IPS-NIHi7 (cell line): Measurements from ENCODE around the gene PMM2.

Experiments used
- DNase-seq: peaks from one replicate; pipeline ENCODE4 v3.0.0; 2012; ENCODE audit warnings: mixed read lengths; ENCODE audit errors: extremely low spot score

PMM2 gene

DNA sequence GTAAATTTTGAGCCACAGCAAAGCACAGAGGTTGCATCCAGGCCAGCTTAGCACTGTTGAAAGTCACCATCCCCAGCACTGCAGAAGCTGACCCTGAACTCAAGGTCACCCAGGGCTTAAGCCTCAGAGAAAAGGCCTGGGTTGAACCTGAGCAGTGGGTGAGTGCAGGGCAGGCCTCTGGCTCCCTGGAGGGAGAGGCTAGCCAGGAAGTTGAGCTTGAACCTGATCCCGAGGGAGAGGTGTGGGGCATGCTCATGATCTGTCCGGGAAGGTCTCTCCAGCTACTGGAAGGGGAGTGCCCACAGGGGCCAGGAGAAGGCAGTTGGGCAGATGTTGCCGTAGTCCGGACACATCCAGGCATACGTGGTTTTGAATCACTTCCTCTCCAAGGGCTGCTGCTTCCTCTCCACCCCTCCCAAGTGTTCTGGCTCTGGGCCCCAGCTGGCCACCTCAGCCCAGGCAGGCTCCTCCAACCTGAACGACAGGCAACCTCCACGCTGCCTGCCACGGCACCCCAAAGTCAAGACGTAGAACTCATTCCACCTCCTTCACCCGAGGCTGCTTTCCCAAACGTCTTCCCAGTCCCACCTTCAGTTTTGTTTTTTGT lies 52.7 kb downstream of the PMM2 start:
- DNase-seq, result no peak

DNA sequence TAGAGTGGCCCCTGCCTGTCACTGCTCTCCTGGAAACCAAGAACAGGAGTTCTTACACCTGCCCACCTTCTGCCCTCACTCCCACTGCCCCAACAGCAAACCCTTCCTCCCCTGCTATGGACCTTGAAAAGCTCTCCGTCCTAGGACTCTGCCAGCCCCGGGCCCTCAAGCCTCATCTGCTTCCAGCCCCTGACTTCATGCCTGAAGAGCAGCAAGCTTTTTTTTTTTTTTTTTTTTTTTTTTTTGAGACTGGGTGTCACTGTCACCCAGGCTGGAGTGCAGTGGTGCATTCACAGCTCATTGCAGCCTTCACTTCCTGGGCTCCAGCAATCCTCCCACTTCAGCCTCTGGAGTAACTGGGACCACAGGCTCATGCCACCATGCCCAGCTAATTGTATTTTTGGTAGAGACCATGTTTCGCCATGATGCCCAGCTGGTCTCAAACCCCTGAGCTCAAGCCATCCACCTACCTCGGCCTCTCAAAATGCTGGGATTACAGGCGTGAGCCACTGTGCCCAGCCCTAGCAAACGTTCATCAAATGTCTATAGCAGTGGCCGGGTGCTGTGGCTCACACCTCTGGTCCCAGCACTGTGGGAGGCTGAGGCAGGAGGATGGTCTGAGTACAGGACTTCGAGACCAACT lies 54.2 kb downstream of the PMM2 start:
- DNase-seq, result no peak

DNA sequence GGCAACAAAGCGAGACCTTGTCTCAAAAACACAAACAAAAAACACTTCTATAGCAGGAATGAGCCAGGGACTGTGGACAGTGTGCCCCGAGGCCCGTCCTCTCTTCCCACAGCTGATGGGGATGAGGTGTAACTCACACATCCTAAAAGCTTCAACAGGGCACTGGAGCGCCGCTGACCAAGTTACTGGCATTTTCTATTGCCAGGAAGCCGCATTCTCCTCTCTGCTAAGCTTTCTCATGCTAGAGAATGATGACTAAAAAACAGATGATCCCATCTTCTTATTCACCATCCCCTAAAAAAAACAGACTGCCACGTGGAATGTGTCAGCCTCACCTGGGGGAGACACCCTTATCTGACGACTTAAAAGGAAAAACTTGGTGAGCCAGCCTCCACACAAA lies 54.9 kb downstream of the PMM2 start:
- DNase-seq, result no peak

DNA sequence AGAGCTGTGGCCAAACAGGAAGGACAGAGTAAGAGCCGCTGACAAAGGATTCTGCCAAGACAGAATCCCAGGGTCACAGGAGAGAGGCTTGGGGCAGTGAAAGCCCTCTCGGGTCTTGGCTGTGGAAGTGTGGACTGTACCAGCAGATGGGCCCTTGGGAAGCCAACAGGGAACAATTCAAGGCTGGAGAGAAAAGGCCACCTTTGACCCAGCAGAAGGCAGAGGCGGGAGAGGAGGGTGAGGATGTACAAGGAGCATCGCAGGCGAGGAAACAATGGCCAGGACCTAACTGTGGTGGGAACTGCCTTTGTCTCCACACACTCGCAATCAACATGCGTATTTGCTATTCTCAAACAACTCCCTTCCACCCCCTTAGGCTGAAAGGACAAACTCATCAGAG lies 55.5 kb downstream of the PMM2 start:
- DNase-seq, result no peak

DNA sequence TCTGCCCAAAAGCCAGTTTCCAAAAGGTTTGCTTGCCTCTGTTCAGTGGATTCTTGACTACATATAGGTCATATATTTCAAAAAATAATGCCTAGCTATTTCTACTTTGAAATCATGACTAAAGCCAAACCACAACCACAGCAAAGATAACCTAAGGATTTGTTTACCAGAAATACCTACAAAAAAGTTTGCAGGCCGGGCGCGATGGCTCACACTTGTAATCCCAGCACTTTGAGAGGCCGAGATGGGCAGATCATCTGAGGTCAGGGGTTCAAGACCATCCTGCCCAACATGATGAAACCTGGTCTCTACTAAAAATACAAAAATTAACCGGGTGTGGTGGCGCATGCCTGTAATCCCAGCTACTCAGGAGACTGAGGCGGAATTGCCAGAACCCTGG lies 56.0 kb downstream of the PMM2 start:
- no peak for DNase-seq

DNA sequence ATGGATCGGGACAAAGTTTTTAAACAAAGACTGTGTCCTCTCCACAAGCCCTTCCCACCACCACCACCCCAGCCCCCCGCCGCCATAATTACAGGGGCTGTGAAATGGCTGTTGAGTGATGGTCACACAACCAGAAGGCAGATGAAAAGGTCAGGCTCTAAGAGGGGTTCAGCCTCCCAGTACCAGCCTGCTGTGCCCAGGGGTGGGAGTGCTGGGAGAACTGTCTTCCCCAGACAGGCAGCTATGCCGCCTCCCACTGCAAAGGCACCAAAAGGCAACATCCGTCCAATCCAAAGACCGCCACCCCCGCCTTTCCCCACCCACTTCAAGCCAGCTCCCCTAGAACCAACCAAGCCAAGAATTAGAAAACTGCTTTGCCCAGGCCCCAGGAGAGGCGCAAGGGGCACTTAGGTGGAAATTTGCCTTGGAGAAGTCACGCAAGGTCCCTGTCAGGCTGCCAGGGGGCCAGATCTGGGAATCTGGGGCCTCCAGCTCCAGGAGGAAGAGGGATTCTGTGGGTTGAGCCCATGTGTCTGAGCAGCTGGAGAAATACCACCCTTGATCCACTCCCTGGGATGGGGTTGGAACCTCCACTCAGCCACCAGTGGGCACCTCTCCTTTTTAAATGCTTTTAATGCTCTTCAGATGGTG lies 56.8 kb downstream of the PMM2 start:
- no peak for DNase-seq

DNA sequence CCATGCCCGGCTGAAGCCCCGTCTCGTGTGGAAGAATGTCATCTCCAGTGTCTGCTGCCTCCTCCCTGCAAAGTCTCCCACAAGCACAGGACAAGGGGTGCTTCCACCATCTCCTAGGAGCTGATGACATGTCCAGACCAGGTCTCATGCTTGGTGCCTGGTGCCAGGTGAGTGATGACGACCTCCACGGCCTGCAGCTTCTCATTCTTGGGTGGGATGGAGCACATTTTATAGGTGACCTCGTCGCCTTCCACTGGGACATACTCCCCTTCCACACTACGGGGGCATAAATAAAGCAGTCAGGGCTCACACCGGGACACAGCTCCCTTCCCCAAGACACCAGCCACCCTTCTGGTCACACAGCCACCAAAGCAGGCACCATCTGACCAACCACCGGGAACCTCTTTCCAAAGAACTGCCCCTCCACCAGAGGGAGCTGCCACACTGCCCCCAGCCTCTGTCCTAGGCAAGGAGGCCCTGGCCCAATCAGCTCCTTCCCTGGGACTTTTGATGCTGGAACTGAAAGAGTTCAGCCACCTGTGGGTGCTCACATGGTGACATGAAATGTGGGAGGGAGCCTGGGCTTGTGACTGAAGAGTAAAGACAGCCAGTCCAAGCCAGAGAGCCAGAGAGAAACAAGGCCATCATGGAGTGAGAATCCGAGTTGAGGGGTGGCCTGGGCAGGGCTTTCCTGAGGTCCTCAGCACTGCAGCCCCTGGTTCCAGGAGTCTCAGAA lies 57.6 kb downstream of the PMM2 start:
- no peak for DNase-seq

DNA sequence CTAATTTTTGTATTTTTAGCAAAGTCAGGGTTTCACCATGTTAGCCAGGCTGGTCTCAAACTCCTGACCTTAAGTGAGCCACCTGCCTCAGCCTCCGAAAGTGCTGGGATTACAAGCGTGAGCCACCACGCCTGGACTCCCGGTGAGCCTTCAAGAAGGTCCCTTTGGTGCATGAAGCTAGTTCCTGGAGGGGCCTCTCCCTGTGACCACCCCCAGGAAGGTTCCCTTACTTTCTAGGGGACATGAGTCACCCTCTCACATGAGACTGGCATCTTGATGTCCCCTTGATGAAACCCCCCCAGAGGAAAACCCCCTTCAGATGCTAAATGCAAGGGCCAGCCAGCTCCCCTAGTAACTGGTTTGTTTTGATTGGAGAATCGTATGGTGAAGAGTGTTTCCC lies 58.3 kb downstream of the PMM2 start:
- no peak for DNase-seq

DNA sequence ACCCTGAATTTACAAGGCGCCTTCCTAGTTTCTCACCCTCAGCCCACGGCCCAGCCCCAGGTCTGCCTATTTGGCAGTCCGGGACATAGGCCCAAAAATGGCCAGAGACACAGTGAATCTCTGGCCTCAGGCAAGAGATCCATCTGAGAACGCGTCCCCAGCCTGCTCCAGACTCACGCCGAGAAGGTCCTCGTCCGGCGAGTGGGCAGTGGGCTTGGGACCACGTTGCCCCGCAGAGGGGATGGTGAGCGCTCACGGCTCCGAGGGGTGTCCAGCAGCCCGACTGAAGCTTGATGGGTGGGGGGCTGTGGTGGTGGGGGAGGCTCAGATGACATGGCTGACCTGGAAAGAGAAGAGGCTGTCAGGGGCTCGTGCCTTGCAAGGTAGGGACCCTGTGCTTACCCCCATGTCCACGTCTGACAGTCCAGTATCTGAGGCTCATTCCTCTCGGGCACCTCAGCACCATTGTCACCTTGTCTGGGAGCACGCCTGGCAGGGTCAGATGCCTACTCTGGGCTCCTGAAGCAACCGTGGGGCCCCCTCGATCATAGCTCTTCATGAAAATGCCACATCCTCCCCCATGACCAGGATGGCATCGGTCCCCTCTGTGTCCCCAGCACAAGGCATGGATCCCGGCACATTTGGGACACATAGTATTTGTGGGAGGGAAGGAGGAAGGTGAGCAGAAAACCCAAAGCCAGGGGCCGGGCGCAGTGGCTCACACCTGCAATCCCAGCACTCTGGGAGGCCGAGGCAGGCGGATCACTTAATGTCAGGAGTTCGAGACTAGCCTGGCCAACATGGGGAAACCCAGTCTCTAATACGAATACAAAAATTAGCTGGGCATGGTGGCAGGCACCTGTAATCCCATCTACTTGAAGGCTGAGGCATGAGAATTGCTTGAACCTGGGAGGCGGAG lies 61.6 kb downstream of the PMM2 start:
- no peak for DNase-seq

DNA sequence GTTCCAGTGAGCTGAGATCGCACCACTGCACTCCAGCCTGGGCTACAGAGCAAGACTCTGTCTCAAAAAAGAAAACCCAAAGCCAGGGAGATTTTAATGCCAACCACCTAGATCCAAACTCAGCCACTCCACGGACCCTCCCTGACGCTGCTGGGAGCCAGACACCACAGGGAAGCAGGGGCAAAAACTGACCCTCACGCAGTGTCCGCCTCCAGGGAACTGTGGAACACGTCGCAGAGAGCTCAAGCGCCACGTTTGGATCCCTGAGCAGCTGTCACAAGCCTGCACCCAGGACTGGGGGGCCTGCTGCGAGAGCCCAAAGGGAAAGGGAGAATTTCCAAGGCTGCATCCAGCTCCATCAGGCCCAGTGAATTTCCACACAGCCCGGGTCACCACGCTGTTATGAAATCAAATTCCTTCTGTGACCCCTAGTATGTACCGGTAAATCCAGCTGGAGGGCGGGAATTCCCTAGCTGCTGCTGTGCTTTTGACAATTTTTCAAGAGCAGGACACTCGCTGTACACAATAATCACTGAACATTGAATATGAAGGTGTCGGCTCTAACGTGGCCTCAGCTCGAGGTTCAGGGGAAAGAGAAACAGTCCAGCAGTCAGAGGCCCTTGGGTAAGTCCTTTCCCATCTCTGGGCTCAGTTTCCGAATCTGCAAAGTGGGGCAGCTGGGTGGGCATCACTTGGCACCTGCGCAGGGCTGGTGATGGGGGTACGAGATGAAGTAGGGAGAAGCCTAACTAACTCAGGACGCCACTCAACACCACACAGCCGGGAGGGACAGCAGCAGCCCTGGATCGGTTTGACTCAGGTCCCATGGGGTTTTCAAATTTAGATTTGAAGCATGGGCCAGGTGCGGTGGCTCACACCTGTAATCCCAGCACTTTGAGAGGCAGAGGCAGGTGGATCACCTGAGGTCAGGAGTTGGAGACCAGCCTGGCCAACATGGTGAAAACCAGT lies 62.6 kb downstream of the PMM2 start:
- DNase-seq, result no peak

DNA sequence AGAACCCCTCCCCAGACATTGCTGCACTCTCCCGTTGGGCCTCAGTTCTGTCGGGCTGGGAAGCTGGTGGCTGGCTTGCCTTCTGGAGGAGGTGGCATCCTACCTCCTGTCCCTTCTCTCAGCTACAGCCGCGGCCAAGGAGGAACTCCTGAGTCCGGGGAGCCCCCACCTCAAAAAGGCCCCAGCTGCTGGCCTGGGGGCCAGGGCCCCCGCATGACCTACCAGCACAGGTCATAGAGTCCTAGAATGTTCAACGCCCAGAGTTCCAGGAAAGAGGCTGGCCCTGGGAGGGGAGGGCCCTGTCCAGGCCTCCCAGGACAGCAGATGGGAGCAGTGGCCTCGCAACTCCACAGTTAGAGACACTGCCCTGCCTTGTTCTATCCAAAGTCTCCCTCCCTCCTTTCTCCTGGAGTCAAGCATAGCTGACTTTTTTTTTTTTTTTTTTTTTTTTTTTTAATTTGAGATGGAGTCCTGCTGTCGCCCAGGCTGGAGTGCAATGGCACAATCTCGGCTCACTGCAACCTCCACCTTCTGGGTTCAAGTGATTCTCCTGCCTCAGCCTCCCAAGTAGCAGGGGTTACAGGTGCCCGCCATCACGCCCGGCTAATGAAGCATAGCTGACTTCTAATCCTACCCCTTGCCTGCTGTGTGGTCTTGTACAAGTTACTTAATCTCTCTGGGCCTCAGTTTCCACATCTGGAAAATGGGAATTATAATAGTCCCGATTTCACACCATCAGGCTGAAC lies 64.1 kb downstream of the PMM2 start:
- DNase-seq, result no peak

DNA sequence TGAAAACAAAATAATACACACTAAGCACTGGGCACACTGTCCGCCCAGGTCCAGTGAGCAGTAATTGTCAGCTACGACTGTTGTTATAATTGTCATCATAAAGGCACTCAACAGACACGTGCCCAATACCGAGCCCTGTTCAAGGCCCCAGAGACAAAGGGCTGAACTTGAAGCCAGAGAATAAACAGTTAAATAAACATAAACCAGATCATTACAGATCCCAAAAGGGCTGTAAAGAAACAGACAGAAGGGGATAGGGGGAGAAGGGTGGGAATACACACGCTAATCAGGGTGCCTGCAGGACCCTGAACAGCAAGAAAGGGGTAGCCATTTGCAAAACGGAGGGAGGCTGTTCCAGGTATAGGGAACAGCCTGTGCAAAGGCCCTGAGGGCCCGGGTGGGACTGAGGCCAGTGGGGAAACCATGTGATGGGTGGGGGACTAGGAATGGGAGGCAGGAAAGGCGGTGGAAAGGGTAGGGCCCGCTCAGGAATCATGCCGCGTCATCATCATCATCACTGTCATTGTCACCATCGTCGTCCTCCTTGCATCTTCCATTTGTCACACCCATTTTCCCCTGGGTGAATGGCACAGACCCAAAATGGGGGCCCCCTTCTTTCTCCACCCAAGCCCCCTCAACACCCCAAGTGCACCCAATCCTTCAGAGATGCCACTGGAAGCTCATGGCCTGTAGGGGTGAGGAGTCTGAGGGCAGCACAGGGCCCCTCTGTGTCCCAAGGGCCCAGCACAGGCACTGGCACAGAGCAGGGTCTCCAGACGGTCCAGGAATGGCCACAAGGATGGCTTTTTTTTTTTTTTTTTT lies 64.9 kb downstream of the PMM2 start:
- no peak for DNase-seq

DNA sequence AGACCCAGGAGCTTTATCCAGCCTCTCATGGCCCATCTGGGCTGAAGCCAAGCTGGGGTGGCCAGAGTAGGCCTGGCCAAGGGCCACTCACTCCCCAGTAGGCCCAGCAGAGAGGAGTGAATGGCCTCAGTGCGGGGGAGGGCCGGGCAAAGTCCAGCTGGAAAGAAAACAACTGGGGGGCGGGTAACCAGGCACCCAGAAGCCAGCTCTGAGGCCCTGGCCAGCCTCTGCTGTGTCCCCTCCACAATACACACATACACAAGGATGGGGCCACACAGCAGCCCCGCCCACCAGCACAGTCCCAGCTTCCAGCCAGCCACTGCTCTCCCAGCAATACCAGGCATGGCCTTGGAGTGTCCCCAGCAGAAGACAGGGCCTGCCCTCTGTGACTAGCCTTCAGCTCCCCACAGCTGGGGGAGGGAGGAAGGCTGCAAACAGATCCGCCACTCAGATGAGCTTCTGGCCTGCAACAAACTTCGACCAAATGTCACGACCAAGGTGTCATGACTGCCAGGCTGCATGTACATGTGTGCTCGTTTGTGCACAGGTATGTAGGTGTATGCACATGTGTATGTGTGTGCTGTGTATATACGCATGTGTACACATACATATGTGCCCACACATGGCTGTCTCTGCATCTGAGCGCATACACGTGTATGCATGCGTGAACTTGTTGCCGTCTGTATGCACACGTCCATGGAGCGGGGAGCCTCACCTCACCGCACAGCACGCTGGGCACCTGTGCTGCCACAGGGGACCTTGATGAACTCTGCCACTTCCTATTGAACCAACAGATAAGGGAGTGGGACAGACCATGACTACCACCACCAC lies 66.2 kb downstream of the PMM2 start:
- no peak for DNase-seq

DNA sequence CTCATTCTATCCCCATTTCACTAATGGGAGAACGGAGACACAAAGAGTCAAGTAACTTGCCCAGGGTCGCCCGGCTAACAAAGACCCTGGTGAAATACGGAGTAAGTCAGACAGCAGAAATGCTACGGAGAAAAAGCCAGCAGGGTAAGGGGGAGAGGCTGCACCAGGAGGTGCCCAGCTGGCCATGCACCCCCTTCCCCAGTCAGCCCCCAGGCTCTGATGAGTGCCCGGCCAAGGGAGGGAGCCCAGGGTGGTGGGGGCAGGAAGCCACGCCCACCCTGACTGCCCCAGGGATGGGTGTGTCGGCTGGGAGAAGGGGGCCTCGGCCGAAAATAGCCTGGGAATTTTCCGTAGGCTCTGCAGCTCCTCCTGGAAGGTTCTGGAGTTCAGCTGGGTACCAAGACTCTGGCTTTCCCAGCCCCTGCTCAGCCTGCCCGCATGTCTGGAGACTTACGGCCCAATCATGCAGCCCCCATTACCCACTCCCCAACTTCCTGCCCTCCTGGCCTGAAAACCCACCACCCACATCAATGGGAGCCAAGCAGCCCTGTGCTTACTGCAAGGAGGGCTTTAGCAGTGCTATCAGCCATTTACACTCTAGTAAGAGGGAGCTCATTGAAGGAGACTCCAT lies 67.0 kb downstream of the PMM2 start:
- DNase-seq, result no peak

DNA sequence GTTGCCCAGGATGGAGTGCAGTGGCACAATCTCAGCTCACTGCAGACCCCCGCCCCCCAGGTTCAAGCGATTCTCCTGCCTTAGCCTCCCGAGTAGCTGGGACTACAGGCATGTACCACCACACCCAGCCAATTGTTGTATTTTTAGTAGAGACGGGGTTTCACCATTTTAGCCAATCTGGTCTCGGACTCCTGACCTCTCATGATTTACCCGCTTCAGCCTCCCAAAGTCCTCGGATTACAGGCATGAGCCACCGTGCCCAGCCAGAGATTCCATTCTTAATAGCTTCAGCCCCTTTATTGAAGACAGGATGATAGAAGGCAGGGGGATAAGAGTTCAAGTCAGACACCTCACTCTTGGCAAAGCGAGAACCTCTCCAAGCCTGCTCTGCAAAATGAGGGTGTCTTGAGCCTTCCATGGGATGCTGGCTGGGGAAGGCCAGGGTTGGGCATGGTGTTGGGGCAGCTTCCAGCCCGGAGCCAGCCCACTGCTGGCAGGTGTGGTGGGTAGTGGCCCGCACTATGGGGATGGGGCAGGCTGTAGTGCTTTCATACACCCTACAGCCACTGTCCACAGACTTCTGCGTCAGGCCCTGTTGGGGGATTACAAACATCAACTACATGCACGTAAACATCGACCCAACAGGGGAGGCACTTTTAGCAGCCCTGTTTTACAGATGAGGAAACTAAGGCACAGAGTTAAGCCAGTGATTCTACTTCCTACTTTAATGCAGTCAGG lies 67.7 kb downstream of the PMM2 start:
- no peak for DNase-seq

DNA sequence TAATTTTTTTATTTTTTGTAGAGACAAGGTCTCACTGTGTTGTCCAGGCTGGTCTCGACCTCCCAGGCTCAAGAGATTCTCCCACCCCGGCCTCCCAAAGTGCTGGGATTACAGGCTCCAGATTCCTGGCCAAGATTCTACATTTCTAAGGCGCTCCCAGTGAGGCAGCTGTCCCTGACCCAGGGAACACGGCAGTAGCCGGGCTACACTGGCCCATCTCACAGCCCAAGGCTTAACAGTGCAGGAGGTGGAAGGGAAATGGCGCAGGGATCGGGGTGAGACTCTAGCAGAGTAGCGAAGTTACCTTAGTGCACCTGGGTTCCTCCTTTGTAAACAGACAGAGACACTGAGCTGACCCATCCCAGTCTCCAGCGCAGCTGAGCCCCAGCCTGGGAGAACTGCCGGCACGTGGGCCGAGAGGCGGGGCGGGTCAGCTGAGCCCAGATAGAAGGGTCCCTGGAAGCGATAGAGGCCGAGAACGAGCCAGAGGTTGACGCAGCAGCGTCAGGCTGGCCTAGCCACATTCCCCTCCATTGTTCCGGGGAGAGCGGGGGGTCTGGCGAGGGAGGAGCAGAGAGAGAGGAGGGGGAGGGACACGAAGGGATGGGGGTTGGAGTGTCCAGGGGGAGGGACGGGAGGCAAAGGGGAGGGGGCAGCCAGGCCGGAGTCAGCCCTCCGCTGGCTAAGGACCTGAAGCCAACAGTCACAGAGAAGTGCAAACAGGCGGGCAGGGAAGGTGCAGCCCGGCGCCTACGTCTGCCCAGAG lies 68.7 kb downstream of the PMM2 start:
- peak; percentile 83 for DNase-seq
